BLaER1 treated with 17β-estradiol and CSF1 and Interleukin-3, amounts not matched to agents 10 nM and 100 nM (cell line): ENCODE results near the gene PRPF31.

Source experiments
- H3K27ac ChIP-seq, 11 experiments: shearing (Covaris generic); formaldehyde crosslinking; 2 replicates each; pipeline ENCODE4 v1.8.1; 2022
- H3K27me3 ChIP-seq, 11 experiments: shearing (Covaris generic); formaldehyde crosslinking; 2 replicates each; pipeline ENCODE4 v1.8.1; 2022
- H3K36me3 ChIP-seq, 11 experiments: shearing (Covaris generic); formaldehyde crosslinking; 2 replicates each; pipeline ENCODE4 v1.8.1; 2022
- H3K4me1 ChIP-seq, 10 experiments: shearing (Covaris generic); formaldehyde crosslinking; 2 replicates each; pipeline ENCODE4 v1.8.1; 2022
- H3K4me2 ChIP-seq, 11 experiments: shearing (Covaris generic); formaldehyde crosslinking; 2 replicates each; pipeline ENCODE4 v1.8.1; 2022
- H3K4me3 ChIP-seq, 10 experiments: shearing (Covaris generic); formaldehyde crosslinking; 2 replicates each; pipeline ENCODE4 v1.8.1; 2022
- H3K9ac ChIP-seq, 11 experiments: shearing (Covaris generic); formaldehyde crosslinking; 2 replicates each; pipeline ENCODE4 v1.8.1; 2022
- H3K9me3 ChIP-seq, 11 experiments: shearing (Covaris generic); formaldehyde crosslinking; replicated peaks in 1 of 11; 2 replicates each; pipeline ENCODE4 v1.8.1; 2022
- H4K20me1 ChIP-seq, 11 experiments: shearing (Covaris generic); formaldehyde crosslinking; 2 replicates each; pipeline ENCODE4 v1.8.1; 2022
- Cebpa-rat ChIP-seq, 11 experiments: shearing (Covaris generic); IDR thresholded peaks; 2 replicates each; pipeline ENCODE4 v1.8.1; 2022

Gene PRPF31

GRCh38 chr19:54133957-54134590 is 18.5 kb downstream of the PRPF31 start:
- H3K9me3 ChIP-seq = no peaks in the 10 kb centered on the region
- H3K27ac ChIP-seq = no peak overlapping the region
- peaks cover 17 to 23% (median 19%) of the 10 kb centered on the region in 10 experiments for H3K4me1 ChIP-seq
- peaks cover 27 to 48% (median 37%) of the 10 kb centered on the region in 11 experiments for H3K36me3 ChIP-seq
- H3K27me3 ChIP-seq = no peaks in the 10 kb centered on the region
- H3K4me2 ChIP-seq = no peak overlapping the region
- no peak for TF ChIP-seq Cebpa-rat (IDR thresholded peaks at IDR 0.05)
- peaks cover 6 to 25% (median 9%) of the 10 kb centered on the region in 11 experiments; a peak in 19 of 22 replicates for H4K20me1 ChIP-seq
- no peak overlapping the region for H3K9ac ChIP-seq
- H3K4me3 ChIP-seq = no peak overlapping the region

- Histone ChIP-seq H3K4me3 (peak overlapping the region; percentile 50 to 72 (median 62)), H3K9ac (peak overlapping the region; percentile 33 to 75 (median 65); a peak in 20 of 22 replicates), H3K27ac (peak overlapping the region in 8 of 11 experiments; percentile 2 to 54 (median 30); a peak in 13 of 22 replicates), H3K36me3 (peaks cover 19 to 48% (median 37%) of the 10 kb centered on the region in 11 experiments), H3K9me3 (no peaks in the 10 kb centered on the region), H3K4me2 (peak overlapping the region; percentile 91 to 98 (median 94)), H3K4me1 (peaks cover 39 to 44% (median 40%) of the 10 kb centered on the region in 10 experiments), H3K27me3 (no peaks in the 10 kb centered on the region), H4K20me1 (peaks cover 28 to 41% (median 31%) of the 10 kb centered on the region in 11 experiments)
- no peak for TF ChIP-seq Cebpa-rat (IDR thresholded peaks at IDR 0.05)
Observed at GRCh38 chr19:54136086-54136863, 20.7 kb downstream of the PRPF31 start.

- peak overlapping the region; percentile 97 to 100 (median 99) for H3K27ac ChIP-seq
- no peak for TF ChIP-seq Cebpa-rat (IDR thresholded peaks at IDR 0.05)
- peaks cover 39 to 49% (median 45%) of the 10 kb centered on the region in 10 experiments for H3K4me1 ChIP-seq
- H3K9ac ChIP-seq = peak overlapping the region; percentile 95 to 100 (median 99)
- H3K4me2 ChIP-seq = peak overlapping the region; percentile 91 to 98 (median 94)
- H3K4me3 ChIP-seq = peak overlapping the region; percentile 83 to 96 (median 92)
- no peaks in the 10 kb centered on the region for H3K27me3 ChIP-seq
- peaks cover 19 to 48% (median 37%) of the 10 kb centered on the region in 11 experiments for H3K36me3 ChIP-seq
- H3K9me3 ChIP-seq = no peaks in the 10 kb centered on the region
- H4K20me1 ChIP-seq = peaks cover 36 to 43% (median 38%) of the 10 kb centered on the region in 11 experiments
Observed at GRCh38 chr19:54136864-54137698, 21.5 kb downstream of the PRPF31 start.

GRCh38 chr19:54137699-54138488 is 22.3 kb downstream of the PRPF31 start, which contains the start of gene CNOT3:
CNOT3 (plus strand) TSS chr19:54137762; CDS start chr19:54142979, 5,217 bp downstream.
- H3K27ac ChIP-seq = peak within 1 kb of the TSS; percentile 97 to 100 (median 99)
- peaks cover 44 to 51% (median 46%) of the 10 kb centered on the region in 11 experiments for H4K20me1 ChIP-seq
- H3K4me3 ChIP-seq = peak within 1 kb of the TSS; percentile 83 to 96 (median 92)
- peaks cover 39 to 49% (median 45%) of the 10 kb centered on the region in 10 experiments for H3K4me1 ChIP-seq
- no peak for TF ChIP-seq Cebpa-rat (IDR thresholded peaks at IDR 0.05)
- no peaks in the 10 kb centered on the region for H3K9me3 ChIP-seq
- no peaks in the 10 kb centered on the region for H3K27me3 ChIP-seq
- peaks cover 24 to 48% (median 41%) of the 10 kb centered on the region in 11 experiments for H3K36me3 ChIP-seq
- H3K9ac ChIP-seq = peak within 1 kb of the TSS; percentile 95 to 100 (median 99)
- H3K4me2 ChIP-seq = peak within 1 kb of the TSS; percentile 92 to 100 (median 98)

- Histone ChIP-seq H3K4me1 (peaks cover 39 to 51% (median 45%) of the 10 kb centered on the region in 10 experiments), H4K20me1 (peaks cover 50 to 56% (median 52%) of the 10 kb centered on the region in 11 experiments), H3K27ac (peak overlapping the region; percentile 97 to 100 (median 99); a peak in 21 of 22 replicates), H3K27me3 (no peaks in the 10 kb centered on the region), H3K36me3 (peaks cover 32 to 50% (median 48%) of the 10 kb centered on the region in 11 experiments), H3K4me3 (peak overlapping the region; percentile 83 to 96 (median 92)), H3K9me3 (no peaks in the 10 kb centered on the region), H3K9ac (peak overlapping the region; percentile 95 to 100 (median 99)), H3K4me2 (peak overlapping the region; percentile 84 to 100 (median 97))
- TF ChIP-seq Cebpa-rat (IDR thresholded peaks at IDR 0.05) = no peak
Observed at GRCh38 chr19:54138489-54139256, 23.1 kb downstream of the PRPF31 start.

GRCh38 chr19:54141356-54141755 is 25.8 kb downstream of the PRPF31 start:
- TF ChIP-seq Cebpa-rat (IDR thresholded peaks at IDR 0.05) = no peak
- H3K9me3 ChIP-seq = no peaks in the 10 kb centered on the region
- peak overlapping the region in 9 of 11 experiments; percentile 11 to 100 (median 44); a peak in 11 of 22 replicates for H3K9ac ChIP-seq
- H3K36me3 ChIP-seq = peaks cover 59 to 77% (median 75%) of the 10 kb centered on the region in 11 experiments
- H3K27ac ChIP-seq = peak overlapping the region in 2 of 11 experiments; percentile 19 to 97; a peak in 2 of 22 replicates
- H3K4me3 ChIP-seq = no peak overlapping the region
- H3K4me1 ChIP-seq = peaks cover 30 to 42% (median 36%) of the 10 kb centered on the region in 10 experiments
- peak overlapping the region in 3 of 11 experiments; percentile 97 to 100 (median 98); a peak in 6 of 22 replicates for H3K4me2 ChIP-seq
- peaks cover 66 to 83% (median 78%) of the 10 kb centered on the region in 11 experiments for H4K20me1 ChIP-seq
- no peaks in the 10 kb centered on the region for H3K27me3 ChIP-seq

- no peak overlapping the region for H3K27ac ChIP-seq
- H3K9me3 ChIP-seq = no peaks in the 10 kb centered on the region
- H3K36me3 ChIP-seq = peaks cover 68 to 86% (median 84%) of the 10 kb centered on the region in 11 experiments
- H3K4me3 ChIP-seq = no peak overlapping the region
- H3K9ac ChIP-seq = peak overlapping the region in 5 of 11 experiments; percentile 11 to 100 (median 44); a peak in 4 of 22 replicates
- peaks cover 67 to 92% (median 87%) of the 10 kb centered on the region in 11 experiments for H4K20me1 ChIP-seq
- TF ChIP-seq Cebpa-rat (IDR thresholded peaks at IDR 0.05) = no peak
- H3K27me3 ChIP-seq = no peaks in the 10 kb centered on the region
- H3K4me2 ChIP-seq = no peak overlapping the region
- H3K4me1 ChIP-seq = peaks cover 27 to 38% (median 32%) of the 10 kb centered on the region in 10 experiments
Observed at GRCh38 chr19:54142166-54142780, 26.7 kb downstream of the PRPF31 start.
